Astrocyte of the spinal cord (primary cell): ENCODE data around the gene RBPJL.

ENCODE experiments used
- DNase-seq: peaks from one replicate; pipeline ENCODE4 v3.0.0; 2011; ENCODE audit warnings: low read depth, low spot score
- H3K4me3 ChIP-seq: 2 replicates; pipeline ENCODE4 v1.5.1; 2011; ENCODE audit warnings: low read depth, mild to moderate bottlenecking, low read length, moderate library complexity
- CTCF ChIP-seq: IDR thresholded peaks from 2 replicates; pipeline ENCODE4 v1.5.1; 2012; ENCODE audit warnings: low read depth, mild to moderate bottlenecking, low read length, inconsistent platforms
- in situ Hi-C: cut with HindIII; loops from 2 replicates; pipeline ENCODE4 v1.10.0; 2017; ENCODE audit warnings: low sequenced_read_pairs

RBPJL gene

GRCh38 chr20:45291526-45291925, 15.1 kb upstream of the RBPJL start:
- in situ Hi-C loops = no loop called here
- no peak for DNase-seq
- no peak overlapping the region for H3K4me3 ChIP-seq
- no peak for TF ChIP-seq CTCF

GRCh38 chr20:45292343-45292742, 14.3 kb upstream of the RBPJL start:
- no peak for DNase-seq
- in situ Hi-C loops = no loop called here
- no peak for TF ChIP-seq CTCF
- H3K4me3 ChIP-seq = no peak overlapping the region

GRCh38 chr20:45293041-45294002, 13.3 kb upstream of the RBPJL start:
- peak; percentile 98 for TF ChIP-seq CTCF
- DNase-seq = peak; percentile 68
- in situ Hi-C loops = no loop called here

GRCh38 chr20:45294003-45294368, 12.7 kb upstream of the RBPJL start:
- in situ Hi-C loops = no loop called here
- DNase-seq = no peak
- TF ChIP-seq CTCF = no peak
- H3K4me3 ChIP-seq = peak overlapping the region; percentile 45

More at GRCh38 chr20:45293041-45294002, 13.3 kb upstream of the RBPJL start:
- H3K4me3 ChIP-seq = peak overlapping the region; percentile 45

GRCh38 chr20:45294659-45295058, 12.0 kb upstream of the RBPJL start:
- peak; percentile 0 for TF ChIP-seq CTCF
- DNase-seq = no peak
- in situ Hi-C loops = no loop called here
- H3K4me3 ChIP-seq = no peak overlapping the region

GRCh38 chr20:45297786-45298497, 8.7 kb upstream of the RBPJL start:
- DNase-seq = no peak
- no peak for TF ChIP-seq CTCF
- in situ Hi-C loops = no loop called here
- H3K4me3 ChIP-seq = no peak overlapping the region
